HEK293 (cell line): ENCODE data around the gene CFAP157.
A peak's percentile ranks its signal among the peaks of the same experiment; 100 is the strongest.

Experiments
- CTCF ChIA-PET: fragments of 350-600 bp; formaldehyde crosslinking; extraction: SDS; loops from one replicate; lab custom pipeline; 2021; ENCODE audit warnings: antibody characterized with exemption; lab: Yijun Ruan, JAX
- POLR2A ChIA-PET: fragments of 300-600 bp; formaldehyde crosslinking; extraction: SDS; loops from one replicate; lab custom pipeline; 2020; ENCODE audit warnings: antibody characterized with exemption, inconsistent platforms; lab: Yijun Ruan, JAX
- H3K27ac ChIP-seq: fragments of 200-500 bp; sonication (Bioruptor generic); 2 replicates; pipeline ENCODE4 v1.5.1; 2014; ENCODE audit warnings: low read depth, low read length, control low read depth, inconsistent platforms; ENCODE audit errors: extremely low read depth
- H3K36me3 ChIP-seq, 2 experiments: fragments of 200-500 bp in 1 of 2; sonication (Bioruptor generic) in 1 of 2; 1 replicate in 1 of 2; 2 replicates in 1 of 2; pipeline ENCODE4 v1.5.1; 2014 to 2017; ENCODE audit warnings: inconsistent platforms in 2 of 2, low read length in 2 of 2; ENCODE audit not compliant: control insufficient read depth in 2 of 2, insufficient read depth in 1 of 2
- H3K4me1 ChIP-seq: fragments of 200-500 bp; sonication (Bioruptor generic); 2 replicates; pipeline ENCODE4 v1.5.1; 2014; ENCODE audit warnings: mild to moderate bottlenecking, low read length, inconsistent platforms; ENCODE audit not compliant: control insufficient read depth, insufficient read depth
- H3K4me3 ChIP-seq: 2 replicates; pipeline ENCODE4 v1.5.1; 2011; ENCODE audit warnings: low read depth, mild to moderate bottlenecking, control low read depth, low read length, moderate library complexity
- H3K9me3 ChIP-seq: fragments of 200-500 bp; sonication (Bioruptor generic); 2 replicates; pipeline ENCODE4 v1.5.1; 2014; ENCODE audit warnings: low read depth, low read length, inconsistent platforms; ENCODE audit not compliant: control insufficient read depth, insufficient read depth
- YY1 ChIP-seq: fragments of 450-650 bp; formaldehyde crosslinking; IDR thresholded peaks from 2 replicates; pipeline ENCODE4 v1.5.1; 2018; ENCODE audit warnings: missing biosample characterization, missing genetic modification characterization
- YY2 ChIP-seq: fragments of 450-650 bp; formaldehyde crosslinking; IDR thresholded peaks from 2 replicates; pipeline ENCODE4 v1.5.1; 2016; ENCODE audit warnings: missing biosample characterization, missing genetic modification characterization
- ZBTB1 ChIP-seq: fragments of 450-650 bp; formaldehyde crosslinking; IDR thresholded peaks from 2 replicates; pipeline ENCODE4 v1.5.1; 2016; ENCODE audit warnings: missing biosample characterization, missing genetic modification characterization
- ZBTB11 ChIP-seq: fragments of 450-650 bp; formaldehyde crosslinking; conservative IDR thresholded peaks from 2 replicates; pipeline ENCODE4 v1.5.1; 2016; ENCODE audit warnings: low read depth, missing biosample characterization, missing genetic modification characterization
- ZEB2 ChIP-seq: fragments of 450-650 bp; formaldehyde crosslinking; IDR thresholded peaks from 2 replicates; pipeline ENCODE4 v1.5.1; 2016; ENCODE audit warnings: missing biosample characterization, missing genetic modification characterization
- ZNF112 ChIP-seq: fragments of 450-650 bp; formaldehyde crosslinking; IDR thresholded peaks from 2 replicates; pipeline ENCODE4 v1.5.0; 2017; ENCODE audit warnings: missing biosample characterization, missing genetic modification characterization
- ZNF19 ChIP-seq: fragments of 450-650 bp; formaldehyde crosslinking; IDR thresholded peaks from 2 replicates; pipeline ENCODE4; 2016; ENCODE audit warnings: missing biosample characterization, missing genetic modification characterization, low read depth
- ZNF2 ChIP-seq: fragments of 450-650 bp; formaldehyde crosslinking; IDR thresholded peaks from 2 replicates; pipeline ENCODE4 v1.5.1; 2016; ENCODE audit warnings: missing biosample characterization, missing genetic modification characterization
- ZNF202 ChIP-seq: fragments of 450-650 bp; formaldehyde crosslinking; IDR thresholded peaks from 2 replicates; pipeline ENCODE4 v1.5.1; 2016; ENCODE audit warnings: missing biosample characterization, missing genetic modification characterization, borderline replicate concordance
- ZNF221 ChIP-seq: fragments of 450-650 bp; formaldehyde crosslinking; IDR thresholded peaks from 2 replicates; pipeline ENCODE4 v1.5.1; 2017; ENCODE audit warnings: missing biosample characterization, missing genetic modification characterization, borderline replicate concordance
- ZNF324 ChIP-seq: fragments of 450-650 bp; formaldehyde crosslinking; IDR thresholded peaks from 2 replicates; pipeline ENCODE4 v1.5.1; 2016; ENCODE audit warnings: missing biosample characterization, missing genetic modification characterization
- ZNF362 ChIP-seq: fragments of 450-650 bp; formaldehyde crosslinking; IDR thresholded peaks from 2 replicates; pipeline ENCODE4 v1.5.1; 2016; ENCODE audit warnings: missing biosample characterization, missing genetic modification characterization
- ZNF391 ChIP-seq: fragments of 450-650 bp; formaldehyde crosslinking; IDR thresholded peaks from 2 replicates; pipeline ENCODE4 v1.5.1; 2016; ENCODE audit warnings: low read depth, missing biosample characterization, missing genetic modification characterization, borderline replicate concordance
- ZNF530 ChIP-seq: fragments of 450-650 bp; formaldehyde crosslinking; IDR thresholded peaks from 2 replicates; pipeline ENCODE4 v1.5.1; 2016; ENCODE audit warnings: low read depth, missing biosample characterization, missing genetic modification characterization
- ZNF548 ChIP-seq: fragments of 450-650 bp; formaldehyde crosslinking; IDR thresholded peaks from 2 replicates; pipeline ENCODE4 v1.5.1; 2016; ENCODE audit warnings: missing biosample characterization, missing genetic modification characterization
- ZNF571 ChIP-seq: fragments of 450-650 bp; formaldehyde crosslinking; IDR thresholded peaks from 2 replicates; pipeline ENCODE4 v1.5.0; 2017; ENCODE audit warnings: missing biosample characterization, missing genetic modification characterization
- ZNF621 ChIP-seq: fragments of 450-650 bp; formaldehyde crosslinking; IDR thresholded peaks from 2 replicates; pipeline ENCODE4 v1.5.1; 2017; ENCODE audit warnings: missing biosample characterization, missing genetic modification characterization
- ZNF624 ChIP-seq: fragments of 450-650 bp; formaldehyde crosslinking; IDR thresholded peaks from 2 replicates; pipeline ENCODE4 v1.5.1; 2017; ENCODE audit warnings: missing biosample characterization, missing genetic modification characterization
- ZNF677 ChIP-seq: fragments of 450-650 bp; IDR thresholded peaks from 2 replicates; pipeline ENCODE4 v1.5.0; 2018; ENCODE audit warnings: missing biosample characterization, mild to moderate bottlenecking, missing genetic modification characterization, moderate library complexity
- ZNF777 ChIP-seq: fragments of 450-650 bp; formaldehyde crosslinking; IDR thresholded peaks from 2 replicates; pipeline ENCODE4 v1.5.1; 2017; ENCODE audit warnings: missing biosample characterization, missing genetic modification characterization, borderline replicate concordance
- ZNF843 ChIP-seq: fragments of 450-650 bp; formaldehyde crosslinking; IDR thresholded peaks from 2 replicates; pipeline ENCODE4 v1.5.1; 2016; ENCODE audit warnings: missing biosample characterization, missing genetic modification characterization

The CFAP157 gene

DNA sequence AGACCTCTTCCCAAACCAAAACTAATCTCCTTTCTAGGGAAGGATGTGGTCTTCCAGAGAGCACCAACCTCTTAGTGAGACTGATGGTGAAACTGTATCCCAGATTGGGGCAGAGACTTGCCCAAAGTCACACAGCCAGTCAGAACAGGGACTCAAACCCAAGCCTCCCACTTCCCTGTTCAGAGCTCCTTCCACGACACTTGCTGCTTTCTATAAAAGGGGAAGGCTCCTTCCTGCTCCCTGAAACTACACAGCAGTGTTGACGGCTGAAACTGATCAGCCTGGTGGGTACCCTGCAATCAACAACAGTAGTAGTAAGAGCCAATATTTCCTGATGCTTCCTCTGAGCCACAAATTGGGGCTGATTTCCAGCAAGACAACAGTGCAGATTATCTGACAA is 26.8 kb downstream of the CFAP157 start:
- TF ChIP-seq ZNF571 (tag by site-specific recombination) = no peak
- TF ChIP-seq ZNF777 (tag by site-specific recombination) = no peak
- no peak for TF ChIP-seq YY2 (tag by site-specific recombination)
- TF ChIP-seq YY1 (tag by site-specific recombination) = no peak
- no peak for TF ChIP-seq ZNF843 (tag by site-specific recombination)
- CTCF ChIA-PET = interaction anchor here (0.6 to 3.6 kb wide), 13 partner anchors 12 to 284 kb away, joined by 3 to 72 read pairs (median 10); no protein-coding TSS in a partner anchor

DNA sequence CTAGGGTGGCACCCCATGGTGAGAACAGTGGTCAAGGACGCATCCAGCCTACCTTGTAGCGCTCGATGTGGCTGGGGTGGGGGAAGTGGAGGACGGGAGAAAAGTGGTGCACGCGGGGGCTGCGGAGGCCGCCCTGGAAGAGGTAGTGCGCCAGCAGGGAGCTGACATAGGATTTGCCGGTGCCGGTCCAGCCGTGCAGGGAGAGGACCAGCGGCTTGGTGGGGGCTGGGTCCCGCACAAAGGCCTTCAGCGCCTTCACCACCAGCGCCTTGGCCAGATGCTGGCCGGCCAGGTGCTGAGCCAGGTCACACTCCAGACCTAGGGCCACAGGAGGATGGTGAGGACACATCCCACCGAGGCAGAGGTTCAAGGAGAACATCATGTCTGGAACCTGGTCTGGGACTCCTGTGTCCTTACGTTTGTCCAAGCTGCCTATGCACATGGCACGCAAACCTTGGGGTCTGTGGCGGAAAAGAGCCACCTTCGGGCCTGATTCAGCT is 27.5 kb downstream of the CFAP157 start:
- CTCF ChIA-PET = interaction anchor here (0.6 to 3.6 kb wide), 74 partner anchors 8 to 789 kb away, joined by 3 to 72 read pairs (median 4); partner anchors contain the start of genes CDK9, CFAP157, LRSAM1 and PTRH1
- Histone ChIP-seq H3K9me3 (no peaks in the 10 kb centered on the region), H3K4me3 (peak overlapping the region; percentile 70), H3K4me1 (no peaks in the 10 kb centered on the region), H3K27ac (no peak overlapping the region; the same call in 1 of the 2 replicates), H3K36me3 (peaks cover 0 to 6% of the 10 kb centered on the region in 2 experiments; a peak in 1 of 3 replicates)
- TF ChIP-seq ZNF2 (tag by site-specific recombination) (peak; percentile 16; the same call in 1 of the 2 replicates), ZNF362 (no peak), ZNF324 (tag by site-specific recombination) (no peak), ZNF548 (no peak), ZNF530 (tag by site-specific recombination) (no peak), ZNF221 (tag by site-specific recombination) (no peak), ZNF391 (tag by site-specific recombination) (0 out of 2 replicates have a peak, but pooled peaks have one; percentile 13), ZNF777 (tag by site-specific recombination) (no peak), ZNF202 (tag by site-specific recombination) (no peak), ZBTB1 (tag by site-specific recombination) (no peak), ZNF112 (tag by site-specific recombination) (no peak), ZEB2 (tag by site-specific recombination) (peak; percentile 60), ZNF621 (no peak), ZNF19 (tag by site-specific recombination) (no peak), ZNF624 (tag by site-specific recombination) (no peak), ZBTB11 (tag by site-specific recombination) (no peak), ZNF677 (tag by site-specific recombination) (no peak)
- POLR2A ChIA-PET = interaction anchor here (0.6 to 1.9 kb wide), 23 partner anchors 16 to 510 kb away, joined by 3 to 16 read pairs (median 5); partner anchors contain the start of genes CDK9, LRSAM1, PTRH1 and RPL12

More for the DNA sequence above, 26.8 kb downstream of the CFAP157 start:
- H3K4me1 ChIP-seq = no peaks in the 10 kb centered on the region
- no peak overlapping the region for H3K27ac ChIP-seq
- no peak overlapping the region for H3K4me3 ChIP-seq
- POLR2A ChIA-PET = no interaction called here
- peaks cover 0 to 6% of the 10 kb centered on the region in 2 experiments; a peak in 1 of 3 replicates for H3K36me3 ChIP-seq
- no peaks in the 10 kb centered on the region for H3K9me3 ChIP-seq
